IMR-90 (cell line): ENCODE results near the gene KCTD18. TPM values are rescaled to one million over a fixed set of nuclear protein-coding genes. Genes with fewer than 3 reads are reported as not detected.

Experiments
- ATAC-seq: fragments of 200-7000 bp; cut with Tn5 transposase; 2 replicates; pipeline ENCODE4 v1.9.1; 2020; ENCODE audit warnings: low read depth, mild to moderate bottlenecking, moderate library complexity
- BruUV-seq: library from RNA; stranded (reverse); fragments of 400-500 nt; replicated peaks from 2 replicates; lab custom pipeline; 2021; lab: Mats Ljungman, UMichigan
- CTCF ChIA-PET: fragments of 300-600 bp; formaldehyde crosslinking; extraction: SDS; loops from one replicate; lab custom pipeline; 2021; ENCODE audit warnings: antibody characterized with exemption; lab: Yijun Ruan, JAX
- POLR2A ChIA-PET: fragments of 300-600 bp; sonication (Branson Sonifier 250); formaldehyde crosslinking; loops from one replicate; lab custom pipeline; 2022; ENCODE audit warnings: antibody characterized with exemption; ENCODE audit not compliant: unreplicated experiment; lab: Charles Lee
- DNase-seq: peaks from one replicate; pipeline ENCODE4 v3.0.0; 2013
- H2AFZ ChIP-seq: replicated peaks from 2 replicates; pipeline ENCODE3; 2013; ENCODE audit warnings: low read length, mild to moderate bottlenecking; ENCODE audit not compliant: poor library complexity
- H2AK5ac ChIP-seq: 2 replicates; pipeline ENCODE4 v1.6.1; 2013; ENCODE audit warnings: low read depth, low read length, inconsistent platforms
- H2AK9ac ChIP-seq: replicated peaks from 2 replicates; pipeline ENCODE3; 2013; ENCODE audit warnings: mild to moderate bottlenecking, low read depth, low read length, moderate library complexity; ENCODE audit not compliant: poor library complexity
- H2BK120ac ChIP-seq: 2 replicates; pipeline ENCODE4 v1.6.1; 2013; ENCODE audit warnings: low read depth, low read length, inconsistent platforms
- H2BK15ac ChIP-seq: 3 replicates; pipeline ENCODE4 v1.6.1; 2013; ENCODE audit warnings: low read depth, low read length, inconsistent platforms
- H2BK20ac ChIP-seq: 2 replicates; pipeline ENCODE4 v1.6.1; 2013; ENCODE audit warnings: low read depth, mild to moderate bottlenecking, inconsistent platforms, low read length, moderate library complexity
- H2BK5ac ChIP-seq: 2 replicates; pipeline ENCODE4 v1.6.1; 2013; ENCODE audit warnings: mild to moderate bottlenecking, low read depth, low read length, inconsistent platforms; ENCODE audit not compliant: poor library complexity, severe bottlenecking
- H3K14ac ChIP-seq: replicated peaks from 2 replicates; pipeline ENCODE4 v1.6.1; 2013; ENCODE audit warnings: low read depth, low read length, inconsistent platforms
- H3K18ac ChIP-seq: 2 replicates; pipeline ENCODE4 v1.6.1; 2013; ENCODE audit warnings: low read depth, low read length, control low read depth
- H3K23ac ChIP-seq: 2 replicates; pipeline ENCODE4 v1.6.1; 2013; ENCODE audit warnings: low read depth, low read length, inconsistent platforms
- H3K27ac ChIP-seq: 2 replicates; pipeline ENCODE4 v1.5.1; 2013; ENCODE audit warnings: mild to moderate bottlenecking, control low read depth, low read length; ENCODE audit not compliant: insufficient read depth
- H3K27me3 ChIP-seq: 2 replicates; pipeline ENCODE4 v1.6.1; 2013; ENCODE audit warnings: low read length; ENCODE audit not compliant: control insufficient read depth, insufficient read depth
- H3K36me3 ChIP-seq: 2 replicates; pipeline ENCODE4 v1.6.1; 2013; ENCODE audit warnings: low read length, mixed read lengths; ENCODE audit not compliant: control insufficient read depth, insufficient read depth
- H3K4ac ChIP-seq: 2 replicates; pipeline ENCODE4 v1.6.1; 2013; ENCODE audit warnings: low read depth, low read length, inconsistent platforms
- H3K4me1 ChIP-seq: 2 replicates; pipeline ENCODE4 v1.6.1; 2013; ENCODE audit warnings: low read length, mixed read lengths; ENCODE audit not compliant: control insufficient read depth, insufficient read depth
- H3K4me2 ChIP-seq: 2 replicates; pipeline ENCODE4 v1.6.1; 2013; ENCODE audit warnings: low read depth, mild to moderate bottlenecking, control low read depth, low read length, moderate library complexity
- H3K4me3 ChIP-seq: 2 replicates; pipeline ENCODE4 v1.5.1; 2013; ENCODE audit warnings: low read depth, mild to moderate bottlenecking, control low read depth, low read length, moderate library complexity; ENCODE audit not compliant: insufficient read depth
- H3K56ac ChIP-seq: 2 replicates; pipeline ENCODE4 v1.6.1; 2013; ENCODE audit warnings: low read length, inconsistent platforms; ENCODE audit not compliant: insufficient read depth; ENCODE audit errors: extremely low read depth
- H3K79me1 ChIP-seq, 2 experiments: 2 replicates each; pipeline ENCODE4 v1.6.1; 2013; ENCODE audit warnings: low read length in 2 of 2, inconsistent platforms in 1 of 2, low read depth in 1 of 2
- H3K9ac ChIP-seq: 2 replicates; pipeline ENCODE4 v1.6.1; 2013; ENCODE audit warnings: low read depth, low read length, control low read depth
- H3K9me1 ChIP-seq: 2 replicates; pipeline ENCODE4 v1.6.1; 2013; ENCODE audit warnings: low read length, inconsistent platforms; ENCODE audit not compliant: insufficient read depth
- H3K9me3 ChIP-seq: 2 replicates; pipeline ENCODE4 v1.6.1; 2013; ENCODE audit warnings: low read length; ENCODE audit not compliant: control insufficient read depth, insufficient read depth
- H4K20me1 ChIP-seq: 2 replicates; pipeline ENCODE4 v1.6.1; 2013; ENCODE audit warnings: low read length, inconsistent platforms; ENCODE audit not compliant: insufficient read depth
- H4K5ac ChIP-seq: 2 replicates; pipeline ENCODE4 v1.6.1; 2013; ENCODE audit warnings: mild to moderate bottlenecking, low read depth, low read length, control low read depth
- H4K8ac ChIP-seq, 2 experiments: 2 replicates each; pipeline ENCODE4 v1.6.1; 2013; ENCODE audit warnings: low read depth in 2 of 2, low read length in 2 of 2, control low read depth in 1 of 2, inconsistent platforms in 1 of 2
- H4K91ac ChIP-seq: 2 replicates; pipeline ENCODE4 v1.6.1; 2013; ENCODE audit warnings: low read depth, low read length, inconsistent platforms; ENCODE audit not compliant: insufficient read depth
- BHLHE40 ChIP-seq: fragments of 150-350 bp; IDR thresholded peaks from 2 replicates; pipeline ENCODE4 v1.6.1; 2016; ENCODE audit warnings: mild to moderate bottlenecking, low read depth, low read length
- CEBPB ChIP-seq: IDR thresholded peaks from 2 replicates; pipeline ENCODE4 v1.6.1; 2012; ENCODE audit warnings: low read depth, low read length, improper control_type of control experiment
- CHD1 ChIP-seq: IDR thresholded peaks from 2 replicates; pipeline ENCODE4 v1.6.1; 2012; ENCODE audit warnings: low read depth, low read length, improper control_type of control experiment
- CTCF ChIP-seq: conservative IDR thresholded peaks from 2 replicates; pipeline ENCODE4 v1.5.1; 2012; ENCODE audit warnings: mild to moderate bottlenecking, low read depth, low read length, improper control_type of control experiment
- ELK1 ChIP-seq: fragments of 150-350 bp; IDR thresholded peaks from 2 replicates; pipeline ENCODE4 v1.6.1; 2016; ENCODE audit warnings: low read depth, mild to moderate bottlenecking, low read length, moderate library complexity, borderline replicate concordance
- FOS ChIP-seq: fragments of 150-350 bp; IDR thresholded peaks from 2 replicates; pipeline ENCODE4 v1.6.1; 2016; ENCODE audit warnings: low read depth, low read length
- MAFK ChIP-seq: IDR thresholded peaks from 2 replicates; pipeline ENCODE4 v1.6.1; 2012; ENCODE audit warnings: low read depth, low read length, improper control_type of control experiment
- MAZ ChIP-seq: IDR thresholded peaks from 2 replicates; pipeline ENCODE4 v1.6.1; 2012; ENCODE audit warnings: low read depth, mild to moderate bottlenecking, low read length, improper control_type of control experiment, moderate library complexity, borderline replicate concordance
- MXI1 ChIP-seq: IDR thresholded peaks from 2 replicates; pipeline ENCODE4 v1.6.1; 2012; ENCODE audit warnings: low read depth, mild to moderate bottlenecking, low read length, moderate library complexity, borderline replicate concordance
- NFE2L2 ChIP-seq: fragments of 150-350 bp; IDR thresholded peaks from 2 replicates; pipeline ENCODE4 v1.6.1; 2016; ENCODE audit warnings: low read depth, mild to moderate bottlenecking, low read length
- POLR2A ChIP-seq: IDR thresholded peaks from 2 replicates; pipeline ENCODE4 v1.6.1; 2012; ENCODE audit warnings: mild to moderate bottlenecking, low read depth, low read length
- RAD21 ChIP-seq: IDR thresholded peaks from 2 replicates; pipeline ENCODE4 v1.6.1; 2012; ENCODE audit warnings: low read length, improper control_type of control experiment
- RCOR1 ChIP-seq: IDR thresholded peaks from 2 replicates; pipeline ENCODE4 v1.6.1; 2012; ENCODE audit warnings: mild to moderate bottlenecking, low read length, improper control_type of control experiment; ENCODE audit not compliant: insufficient replicate concordance
- RFX5 ChIP-seq: IDR thresholded peaks from 2 replicates; pipeline ENCODE4 v1.8.0; 2012; ENCODE audit warnings: low read depth, mild to moderate bottlenecking, low read length, moderate library complexity
- SMC3 ChIP-seq: fragments of 150-350 bp; IDR thresholded peaks from 2 replicates; pipeline ENCODE4 v1.6.1; 2016; ENCODE audit warnings: low read depth, mild to moderate bottlenecking, antibody characterized with exemption, low read length, moderate library complexity
- USF2 ChIP-seq: fragments of 150-350 bp; IDR thresholded peaks from 2 replicates; pipeline ENCODE4 v1.6.1; 2017; ENCODE audit warnings: mild to moderate bottlenecking, antibody characterized with exemption, low read length, low read depth
- WGBS, 2 experiments: methylation state at CpG; one replicate each; pipeline versions ENCODE4 v1.1.5 to v1.1.7; 2013; ENCODE audit warnings: missing lambda C conversion rate in 2 of 2; ENCODE audit not compliant: insufficient read length in 1 of 2; ENCODE audit errors: extremely low coverage in 2 of 2; 5-methylcytosine and 5-hydroxymethylcytosine counted together
- dilution Hi-C: fragments of 300-500 bp; cut with HindIII; formaldehyde crosslinking; loops from one replicate; pipeline ENCODE4 v1.14.3; 2018; ENCODE audit warnings: low sequenced_read_pairs; ENCODE audit not compliant: unreplicated experiment
- in situ Hi-C: fragments of 300-500 bp; cut with MboI; formaldehyde crosslinking; loops from 3 replicates; pipeline ENCODE4 v1.14.3; 2019; ENCODE audit warnings: low sequenced_read_pairs, inconsistent platforms, mixed read lengths
- intact Hi-C: fragments of 100-400 bp; cut with micrococcal nuclease; formaldehyde crosslinking; loops from 2 replicates; pipeline ENCODE4 v1.10.0; 2022
- polyA plus RNA-seq, 3 experiments: library from polyadenylated mRNA; depleted of rRNA; stranded (reverse); fragments of >200 nt; gene quantifications; 2 replicates each; pipeline ENCODE4 v1.2.3, GENCODE V29; 2012; ENCODE audit warnings: low replicate concordance in 1 of 3
- total RNA-seq: library from RNA; depleted of rRNA; stranded (reverse); fragments of >200 nt; gene quantifications from 2 replicates; pipeline ENCODE4 v1.2.3, GENCODE V29; 2012

The KCTD18 gene
- total and polyA plus RNA-seq, 2 of the 4 experiments (the other 2 are of a cell fraction) = 6.7 to 10.4 TPM

GRCh38 chr2:200470230-200470629, 39.6 kb downstream of the KCTD18 start:
- intact Hi-C loops = no loop called here
- in situ Hi-C loops = no loop called here
- no CpG with 5 or more reads among the region's 3 CpGs for WGBS, 2 experiments

More at GRCh38 chr2:200470230-200470629, 39.6 kb downstream of the KCTD18 start:
- peaks cover 5% of the 10 kb centered on the region; the same call in 1 of the 2 replicates for H3K9me1 ChIP-seq
- H3K56ac ChIP-seq = no peak overlapping the region
- no peaks in the 10 kb centered on the region for H4K20me1 ChIP-seq
- H2AFZ ChIP-seq = no peak overlapping the region
- H3K14ac ChIP-seq = no peak overlapping the region
- ATAC-seq (no peak), DNase-seq (no peak)
- H3K4me2 ChIP-seq = no peak overlapping the region
- no peak overlapping the region for H2BK120ac ChIP-seq
- H3K18ac ChIP-seq = no peak overlapping the region
- BruUV-seq = no TSS peak
- no peak overlapping the region for H4K91ac ChIP-seq
- ChIA-PET CTCF (no interaction called here), POLR2A (no interaction called here)
- H3K79me1 ChIP-seq = peaks cover 22 to 31% of the 10 kb centered on the region in 2 experiments
- H2AK9ac ChIP-seq = no peak overlapping the region
- H3K9me3 ChIP-seq = no peaks in the 10 kb centered on the region
- H3K27me3 ChIP-seq = no peaks in the 10 kb centered on the region
- H3K36me3 ChIP-seq = peaks cover 56% of the 10 kb centered on the region
- dilution Hi-C loops = no loop called here
- H3K4me3 ChIP-seq = no peak overlapping the region
- TF ChIP-seq CHD1 (no peak), MAZ (no peak), ELK1 (no peak), MAFK (no peak), CTCF (no peak), RFX5 (no peak), FOS (no peak), RCOR1 (no peak), USF2 (no peak), RAD21 (no peak), SMC3 (no peak), NFE2L2 (no peak), MXI1 (no peak), CEBPB (no peak), BHLHE40 (no peak), POLR2A (no peak)
- no peak overlapping the region for H4K8ac ChIP-seq
- no peaks in the 10 kb centered on the region; the same call in 1 of the 2 replicates for H3K4me1 ChIP-seq
- H2AK5ac ChIP-seq = no peak overlapping the region
- no peak overlapping the region for H4K5ac ChIP-seq
- no peak overlapping the region for H2BK15ac ChIP-seq
- H3K4ac ChIP-seq = no peak overlapping the region
- no peak overlapping the region for H3K27ac ChIP-seq
- H3K23ac ChIP-seq = no peak overlapping the region
- H2BK20ac ChIP-seq = no peak overlapping the region
- H3K9ac ChIP-seq = no peak overlapping the region
- no peak overlapping the region for H2BK5ac ChIP-seq
